Astrocyte of the hippocampus (primary cell): Measurements from ENCODE around the gene TBC1D3G.
"Not testable (repeated sequence)": the region's sequence is repeated elsewhere in the genome, so short reads cannot be mapped to it uniquely, and the experiment has no call there.

Experiments used
- DNase-seq: peaks from one replicate; pipeline ENCODE4 v3.0.0; 2011; ENCODE audit warnings: low read depth, low spot score

The TBC1D3G gene

GRCh38 chr17:36323584-36323983, at the start of gene TBC1D3G:
Gene TBC1D3G, plus strand, starts transcription at chr17:36323884. Its CDS starts 1,528 bp downstream, at chr17:36325412.
- not testable (repeated sequence) for DNase-seq

GRCh38 chr17:36283256-36283655, 40.4 kb upstream of the TBC1D3G start:
- not testable (repeated sequence) for DNase-seq

- not testable (repeated sequence) for DNase-seq
Observed at GRCh38 chr17:36284219-36284618, 39.5 kb upstream of the TBC1D3G start.

- not testable (repeated sequence) for DNase-seq
Observed at GRCh38 chr17:36289965-36290612, 33.6 kb upstream of the TBC1D3G start.

- DNase-seq: not testable (repeated sequence)
Observed at GRCh38 chr17:36295161-36295560, 28.5 kb upstream of the TBC1D3G start.

- not testable (repeated sequence) for DNase-seq
Observed at GRCh38 chr17:36315736-36316135, 7.9 kb upstream of the TBC1D3G start.

GRCh38 chr17:36362496-36362895, 38.8 kb downstream of the TBC1D3G start:
- not testable (repeated sequence) for DNase-seq

GRCh38 chr17:36375938-36376337, 52.3 kb downstream of the TBC1D3G start:
- not testable (repeated sequence) for DNase-seq
